IMR-90 (cell line): ENCODE measurements around the gene RXRB. TPM values are rescaled to one million over a fixed set of nuclear protein-coding genes. Genes with fewer than 3 reads are reported as not detected.

ENCODE experiments used
- ATAC-seq: fragments of 200-7000 bp; cut with Tn5 transposase; 2 replicates; pipeline ENCODE4 v1.9.1; 2020; ENCODE audit warnings: low read depth, mild to moderate bottlenecking, moderate library complexity
- BruUV-seq: library from RNA; stranded (reverse); fragments of 400-500 nt; replicated peaks from 2 replicates; lab custom pipeline; 2021; lab: Mats Ljungman, UMichigan
- CTCF ChIA-PET: fragments of 300-600 bp; formaldehyde crosslinking; extraction: SDS; loops from one replicate; lab custom pipeline; 2021; ENCODE audit warnings: antibody characterized with exemption; lab: Yijun Ruan, JAX
- POLR2A ChIA-PET: fragments of 300-600 bp; sonication (Branson Sonifier 250); formaldehyde crosslinking; loops from one replicate; lab custom pipeline; 2022; ENCODE audit warnings: antibody characterized with exemption; ENCODE audit not compliant: unreplicated experiment; lab: Charles Lee
- DNase-seq: peaks from one replicate; pipeline ENCODE4 v3.0.0; 2013
- H2AFZ ChIP-seq: replicated peaks from 2 replicates; pipeline ENCODE3; 2013; ENCODE audit warnings: low read length, mild to moderate bottlenecking; ENCODE audit not compliant: poor library complexity
- H2AK5ac ChIP-seq: 2 replicates; pipeline ENCODE4 v1.6.1; 2013; ENCODE audit warnings: low read depth, low read length, inconsistent platforms
- H2AK9ac ChIP-seq: replicated peaks from 2 replicates; pipeline ENCODE3; 2013; ENCODE audit warnings: mild to moderate bottlenecking, low read depth, low read length, moderate library complexity; ENCODE audit not compliant: poor library complexity
- H2BK120ac ChIP-seq: 2 replicates; pipeline ENCODE4 v1.6.1; 2013; ENCODE audit warnings: low read depth, low read length, inconsistent platforms
- H2BK15ac ChIP-seq: 3 replicates; pipeline ENCODE4 v1.6.1; 2013; ENCODE audit warnings: low read depth, low read length, inconsistent platforms
- H2BK20ac ChIP-seq: 2 replicates; pipeline ENCODE4 v1.6.1; 2013; ENCODE audit warnings: low read depth, mild to moderate bottlenecking, inconsistent platforms, low read length, moderate library complexity
- H2BK5ac ChIP-seq: 2 replicates; pipeline ENCODE4 v1.6.1; 2013; ENCODE audit warnings: mild to moderate bottlenecking, low read depth, low read length, inconsistent platforms; ENCODE audit not compliant: poor library complexity, severe bottlenecking
- H3K14ac ChIP-seq: replicated peaks from 2 replicates; pipeline ENCODE4 v1.6.1; 2013; ENCODE audit warnings: low read depth, low read length, inconsistent platforms
- H3K18ac ChIP-seq: 2 replicates; pipeline ENCODE4 v1.6.1; 2013; ENCODE audit warnings: low read depth, low read length, control low read depth
- H3K23ac ChIP-seq: 2 replicates; pipeline ENCODE4 v1.6.1; 2013; ENCODE audit warnings: low read depth, low read length, inconsistent platforms
- H3K27ac ChIP-seq: 2 replicates; pipeline ENCODE4 v1.5.1; 2013; ENCODE audit warnings: mild to moderate bottlenecking, control low read depth, low read length; ENCODE audit not compliant: insufficient read depth
- H3K27me3 ChIP-seq: 2 replicates; pipeline ENCODE4 v1.6.1; 2013; ENCODE audit warnings: low read length; ENCODE audit not compliant: control insufficient read depth, insufficient read depth
- H3K36me3 ChIP-seq: 2 replicates; pipeline ENCODE4 v1.6.1; 2013; ENCODE audit warnings: low read length, mixed read lengths; ENCODE audit not compliant: control insufficient read depth, insufficient read depth
- H3K4ac ChIP-seq: 2 replicates; pipeline ENCODE4 v1.6.1; 2013; ENCODE audit warnings: low read depth, low read length, inconsistent platforms
- H3K4me1 ChIP-seq: 2 replicates; pipeline ENCODE4 v1.6.1; 2013; ENCODE audit warnings: low read length, mixed read lengths; ENCODE audit not compliant: control insufficient read depth, insufficient read depth
- H3K4me2 ChIP-seq: 2 replicates; pipeline ENCODE4 v1.6.1; 2013; ENCODE audit warnings: low read depth, mild to moderate bottlenecking, control low read depth, low read length, moderate library complexity
- H3K4me3 ChIP-seq: 2 replicates; pipeline ENCODE4 v1.5.1; 2013; ENCODE audit warnings: low read depth, mild to moderate bottlenecking, control low read depth, low read length, moderate library complexity; ENCODE audit not compliant: insufficient read depth
- H3K56ac ChIP-seq: 2 replicates; pipeline ENCODE4 v1.6.1; 2013; ENCODE audit warnings: low read length, inconsistent platforms; ENCODE audit not compliant: insufficient read depth; ENCODE audit errors: extremely low read depth
- H3K79me1 ChIP-seq, 2 experiments: 2 replicates each; pipeline ENCODE4 v1.6.1; 2013; ENCODE audit warnings: low read length in 2 of 2, inconsistent platforms in 1 of 2, low read depth in 1 of 2
- H3K9ac ChIP-seq: 2 replicates; pipeline ENCODE4 v1.6.1; 2013; ENCODE audit warnings: low read depth, low read length, control low read depth
- H3K9me1 ChIP-seq: 2 replicates; pipeline ENCODE4 v1.6.1; 2013; ENCODE audit warnings: low read length, inconsistent platforms; ENCODE audit not compliant: insufficient read depth
- H3K9me3 ChIP-seq: 2 replicates; pipeline ENCODE4 v1.6.1; 2013; ENCODE audit warnings: low read length; ENCODE audit not compliant: control insufficient read depth, insufficient read depth
- H4K20me1 ChIP-seq: 2 replicates; pipeline ENCODE4 v1.6.1; 2013; ENCODE audit warnings: low read length, inconsistent platforms; ENCODE audit not compliant: insufficient read depth
- H4K5ac ChIP-seq: 2 replicates; pipeline ENCODE4 v1.6.1; 2013; ENCODE audit warnings: mild to moderate bottlenecking, low read depth, low read length, control low read depth
- H4K8ac ChIP-seq, 2 experiments: 2 replicates each; pipeline ENCODE4 v1.6.1; 2013; ENCODE audit warnings: low read depth in 2 of 2, low read length in 2 of 2, control low read depth in 1 of 2, inconsistent platforms in 1 of 2
- H4K91ac ChIP-seq: 2 replicates; pipeline ENCODE4 v1.6.1; 2013; ENCODE audit warnings: low read depth, low read length, inconsistent platforms; ENCODE audit not compliant: insufficient read depth
- CEBPB ChIP-seq: IDR thresholded peaks from 2 replicates; pipeline ENCODE4 v1.6.1; 2012; ENCODE audit warnings: low read depth, low read length, improper control_type of control experiment
- CHD1 ChIP-seq: IDR thresholded peaks from 2 replicates; pipeline ENCODE4 v1.6.1; 2012; ENCODE audit warnings: low read depth, low read length, improper control_type of control experiment
- NFE2L2 ChIP-seq: fragments of 150-350 bp; IDR thresholded peaks from 2 replicates; pipeline ENCODE4 v1.6.1; 2016; ENCODE audit warnings: low read depth, mild to moderate bottlenecking, low read length
- POLR2A ChIP-seq: IDR thresholded peaks from 2 replicates; pipeline ENCODE4 v1.6.1; 2012; ENCODE audit warnings: mild to moderate bottlenecking, low read depth, low read length
- SMC3 ChIP-seq: fragments of 150-350 bp; IDR thresholded peaks from 2 replicates; pipeline ENCODE4 v1.6.1; 2016; ENCODE audit warnings: low read depth, mild to moderate bottlenecking, antibody characterized with exemption, low read length, moderate library complexity
- WGBS, 2 experiments: methylation state at CpG; one replicate each; pipeline versions ENCODE4 v1.1.5 to v1.1.7; 2013; ENCODE audit warnings: missing lambda C conversion rate in 2 of 2; ENCODE audit not compliant: insufficient read length in 1 of 2; ENCODE audit errors: extremely low coverage in 2 of 2; 5-methylcytosine and 5-hydroxymethylcytosine counted together
- dilution Hi-C: fragments of 300-500 bp; cut with HindIII; formaldehyde crosslinking; loops from one replicate; pipeline ENCODE4 v1.14.3; 2018; ENCODE audit warnings: low sequenced_read_pairs; ENCODE audit not compliant: unreplicated experiment
- in situ Hi-C: fragments of 300-500 bp; cut with MboI; formaldehyde crosslinking; loops from 3 replicates; pipeline ENCODE4 v1.14.3; 2019; ENCODE audit warnings: low sequenced_read_pairs, inconsistent platforms, mixed read lengths
- intact Hi-C: fragments of 100-400 bp; cut with micrococcal nuclease; formaldehyde crosslinking; loops from 2 replicates; pipeline ENCODE4 v1.10.0; 2022
- polyA plus RNA-seq, 3 experiments: library from polyadenylated mRNA; depleted of rRNA; stranded (reverse); fragments of >200 nt; gene quantifications; 2 replicates each; pipeline ENCODE4 v1.2.3, GENCODE V29; 2012; ENCODE audit warnings: low replicate concordance in 1 of 3
- total RNA-seq: library from RNA; depleted of rRNA; stranded (reverse); fragments of >200 nt; gene quantifications from 2 replicates; pipeline ENCODE4 v1.2.3, GENCODE V29; 2012

Gene RXRB
- total and polyA plus RNA-seq, 2 of the 4 experiments (the other 2 are of a cell fraction) = 18.6 to 53.7 TPM

GRCh38 chr6:33237741-33238140 is 37.3 kb upstream of the RXRB start:
- Histone ChIP-seq H2AK5ac (no peak overlapping the region), H2BK20ac (no peak overlapping the region), H2BK120ac (no peak overlapping the region), H3K79me1 (no peaks in the 10 kb centered on the region), H4K91ac (no peak overlapping the region), H3K56ac (no peak overlapping the region), H2AK9ac (no peak overlapping the region), H3K14ac (no peak overlapping the region), H3K4me2 (no peak overlapping the region), H4K20me1 (no peaks in the 10 kb centered on the region), H3K18ac (no peak overlapping the region), H3K23ac (no peak overlapping the region), H3K4ac (no peak overlapping the region), H2BK15ac (no peak overlapping the region), H2AFZ (no peak overlapping the region), H2BK5ac (no peak overlapping the region), H3K4me1 (no peaks in the 10 kb centered on the region), H4K8ac (no peak overlapping the region), H3K9me3 (no peaks in the 10 kb centered on the region), H3K4me3 (no peak overlapping the region), H3K27me3 (peaks cover 47% of the 10 kb centered on the region), H3K9me1 (no peaks in the 10 kb centered on the region), H3K36me3 (no peaks in the 10 kb centered on the region), H3K27ac (no peak overlapping the region), H3K9ac (no peak overlapping the region), H4K5ac (no peak overlapping the region)
- ATAC-seq = no peak
- TF ChIP-seq CEBPB = no peak
- no peak for TF ChIP-seq NFE2L2
- TF ChIP-seq POLR2A = no peak
- TF ChIP-seq CHD1 = no peak
- no peak for TF ChIP-seq SMC3
- 60% methylated on average over 1 of the region's 2 CpGs; no CpG with 5 or more reads in 1 of the 2 experiments for WGBS, 2 experiments
- no peak for DNase-seq
- in situ Hi-C loops (no loop called here), intact Hi-C loops (no loop called here), dilution Hi-C loops (no loop called here)
- ChIA-PET CTCF (no interaction called here), POLR2A (no interaction called here)
- BruUV-seq = no TSS peak
